Measurements from ENCODE around the gene PEX12.
"Not testable (repeated sequence)": the region's sequence is repeated elsewhere in the genome, so short reads cannot be mapped to it uniquely, and the experiment has no call there.

The PEX12 gene

GRCh38 chr17:35537601-35538141 is 40.7 kb downstream of the PEX12 start, which contains the start of gene SLFN12L:
SLFN12L (minus strand) TSS chr17:35537678; CDS start chr17:35522364, 15,314 bp downstream.
- TF ChIP-seq CTCF (IDR thresholded peaks at IDR 0.05; ENCODE audit: low read depth, low read length), result no peak
- H3K4me3 ChIP-seq (ENCODE audit: low read depth, low read length), result no peak within 1 kb of the TSS

- TF ChIP-seq CTCF (IDR thresholded peaks at IDR 0.05; ENCODE audit: low read depth, low read length), result no peak
These were observed 41.7 kb downstream of the PEX12 start for GRCh38 chr17:35536664-35537171.

GRCh38 chr17:35535406-35535805 is 43.0 kb downstream of the PEX12 start:
- H3K4me3 ChIP-seq (ENCODE audit: low read depth, low read length), result not testable (repeated sequence)

More at GRCh38 chr17:35536664-35537171, 41.7 kb downstream of the PEX12 start:
- H3K4me3 ChIP-seq (ENCODE audit: low read depth, low read length), result no peak overlapping the region

- H3K4me3 ChIP-seq (ENCODE audit: low read depth, low read length), result no peak overlapping the region
- no peak for TF ChIP-seq CTCF (IDR thresholded peaks at IDR 0.05; ENCODE audit: low read depth, low read length)
These were observed 43.7 kb downstream of the PEX12 start for GRCh38 chr17:35534576-35535093.

- TF ChIP-seq CTCF (IDR thresholded peaks at IDR 0.05; ENCODE audit: low read depth, low read length), result no peak
- H3K4me3 ChIP-seq (ENCODE audit: low read depth, low read length), result no peak overlapping the region
These were observed 47.2 kb downstream of the PEX12 start for GRCh38 chr17:35531160-35531559.

- TF ChIP-seq CTCF (IDR thresholded peaks at IDR 0.05; ENCODE audit: low read depth, low read length), result no peak
- no peak overlapping the region for H3K4me3 ChIP-seq (ENCODE audit: low read depth, low read length)
These were observed 48.5 kb downstream of the PEX12 start for GRCh38 chr17:35529866-35530265.

- not testable (repeated sequence) for H3K4me3 ChIP-seq (ENCODE audit: low read depth, low read length)
These were observed 49.0 kb downstream of the PEX12 start for GRCh38 chr17:35529326-35529725.

Measured in WI38 (cell line).